K562 (cell line): ENCODE measurements around the gene ALG11. TPM values are rescaled to one million over a fixed set of nuclear protein-coding genes. Genes with fewer than 3 reads are reported as not detected.

Source experiments
- BRD4 ChIP-seq: fragments of 200-600 bp; sonication (generic); IDR thresholded peaks from 2 replicates; pipeline ENCODE4 v1.6.1; 2017; ENCODE audit warnings: inconsistent platforms
- GTF2F1 ChIP-seq: IDR thresholded peaks from 2 replicates; pipeline ENCODE4 v1.6.1; 2011; ENCODE audit warnings: low read depth, low read length, improper control_type of control experiment
- ILK ChIP-seq: fragments of 450-650 bp; IDR thresholded peaks from 2 replicates; pipeline ENCODE4 v1.6.1; 2016; ENCODE audit warnings: missing genetic modification characterization, low read depth, mild to moderate bottlenecking, missing compliant biosample characterization, moderate library complexity, borderline replicate concordance
- L3MBTL2 ChIP-seq: fragments of 450-650 bp; IDR thresholded peaks from 2 replicates; pipeline ENCODE4 v1.6.1; 2016; ENCODE audit warnings: mild to moderate bottlenecking, moderate library complexity
- ZNF143 ChIP-seq: sonication (generic); formaldehyde crosslinking; IDR thresholded peaks from 2 replicates; pipeline ENCODE4 v1.9.0; 2022; ENCODE audit warnings: mild to moderate bottlenecking, missing genetic modification reagents
- ZNF316 ChIP-seq: fragments of 450-650 bp; IDR thresholded peaks from 2 replicates; pipeline ENCODE4 v1.6.1; 2016
- ZNF77 ChIP-seq: fragments of 250-450 bp; sonication (Bioruptor Pico); IDR thresholded peaks from 2 replicates; pipeline ENCODE4 v1.5.0; 2020
- polyA plus RNA-seq, 8 experiments: library from polyadenylated mRNA; depleted of rRNA in 4 of 8; stranded (reverse) in 5 of 8; unstranded in 3 of 8; fragments of >200 nt; fragmentation: Nextera tagmentation in 2 of 8; fragmentation: Illumina TruSeq in 1 of 8; extraction: Ambion mirVana in 2 of 8; extraction: Trizol in 1 of 8; gene quantifications; 2 replicates each; pipeline versions ENCODE4 v1.2.1 to v1.2.3, GENCODE V29; 2011 to 2014; ENCODE audit warnings: inconsistent platforms in 1 of 8, missing spikeins in 1 of 8
- total RNA-seq, 7 experiments: library from RNA; depleted of rRNA in 6 of 7; stranded (reverse); fragments of >200 nt in 6 of 7; fragmentation: Illumina TruSeq in 2 of 7; extraction: Trizol in 2 of 7; gene quantifications; 2 replicates each; pipeline versions ENCODE4 v1.2.1 to v1.2.3, GENCODE V29; 2011 to 2021; ENCODE audit warnings: low replicate concordance in 1 of 7
- TF ChIP-seq, protein P1 (sequence below), 2 experiments: fragments of 450-650 bp; formaldehyde crosslinking in 1 of 2; IDR thresholded peaks; 2 replicates each; pipeline versions ENCODE4 v1.4.0 to v1.6.1; 2014 to 2020; ENCODE audit warnings: mild to moderate bottlenecking in 2 of 2, borderline replicate concordance in 1 of 2, low read depth in 1 of 2

Gene ALG11
- total and polyA plus RNA-seq, 9 of the 15 experiments (the other 6 are each of a cell fraction or from before 2014, with no cell fraction given) = 7.3 to 19.2 (median 16.3) TPM

DNA sequence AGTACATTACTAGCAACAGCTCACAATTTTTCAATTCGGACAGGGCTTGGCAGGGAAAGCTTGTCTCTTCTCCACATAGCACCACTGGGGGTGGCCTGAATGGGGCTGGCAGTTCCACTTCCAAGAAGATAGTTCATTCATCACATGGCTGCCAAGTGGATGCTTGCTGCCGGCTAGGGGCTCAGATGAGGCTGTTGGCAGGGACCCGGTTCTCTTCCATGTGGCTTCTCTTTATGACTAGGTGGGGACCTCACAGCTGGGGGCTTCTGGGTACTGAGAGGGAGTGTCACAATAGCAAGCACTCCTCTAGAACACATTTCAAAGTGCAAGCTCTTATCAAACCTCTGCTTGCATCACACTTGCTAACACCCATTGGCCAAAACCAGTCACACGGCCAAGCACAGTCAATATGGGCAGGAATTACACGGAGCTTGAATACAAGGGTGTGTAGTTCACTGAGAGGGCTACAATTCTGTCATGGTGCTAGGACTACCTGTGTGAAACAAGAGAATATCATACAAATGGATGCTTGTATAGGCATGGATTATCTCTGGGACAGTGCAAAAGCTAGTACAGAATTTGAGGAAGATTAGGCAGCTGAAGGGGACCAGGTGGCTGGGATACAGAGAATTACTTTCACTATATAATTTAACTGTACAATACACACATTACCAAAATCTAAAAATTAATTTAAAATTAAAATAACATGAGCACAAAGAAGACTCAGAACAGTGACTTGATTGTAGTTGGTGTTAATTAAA, 33.2 kb upstream of the ALG11 start (continued):
- no peak for TF ChIP-seq ZNF143 (CRISPR knock-in tag)
- no peak for TF ChIP-seq BRD4
- TF ChIP-seq GTF2F1 = no peak
- TF ChIP-seq L3MBTL2 = peak; percentile 61
- no peak for TF ChIP-seq ZNF77
- TF ChIP-seq, protein P1, sequence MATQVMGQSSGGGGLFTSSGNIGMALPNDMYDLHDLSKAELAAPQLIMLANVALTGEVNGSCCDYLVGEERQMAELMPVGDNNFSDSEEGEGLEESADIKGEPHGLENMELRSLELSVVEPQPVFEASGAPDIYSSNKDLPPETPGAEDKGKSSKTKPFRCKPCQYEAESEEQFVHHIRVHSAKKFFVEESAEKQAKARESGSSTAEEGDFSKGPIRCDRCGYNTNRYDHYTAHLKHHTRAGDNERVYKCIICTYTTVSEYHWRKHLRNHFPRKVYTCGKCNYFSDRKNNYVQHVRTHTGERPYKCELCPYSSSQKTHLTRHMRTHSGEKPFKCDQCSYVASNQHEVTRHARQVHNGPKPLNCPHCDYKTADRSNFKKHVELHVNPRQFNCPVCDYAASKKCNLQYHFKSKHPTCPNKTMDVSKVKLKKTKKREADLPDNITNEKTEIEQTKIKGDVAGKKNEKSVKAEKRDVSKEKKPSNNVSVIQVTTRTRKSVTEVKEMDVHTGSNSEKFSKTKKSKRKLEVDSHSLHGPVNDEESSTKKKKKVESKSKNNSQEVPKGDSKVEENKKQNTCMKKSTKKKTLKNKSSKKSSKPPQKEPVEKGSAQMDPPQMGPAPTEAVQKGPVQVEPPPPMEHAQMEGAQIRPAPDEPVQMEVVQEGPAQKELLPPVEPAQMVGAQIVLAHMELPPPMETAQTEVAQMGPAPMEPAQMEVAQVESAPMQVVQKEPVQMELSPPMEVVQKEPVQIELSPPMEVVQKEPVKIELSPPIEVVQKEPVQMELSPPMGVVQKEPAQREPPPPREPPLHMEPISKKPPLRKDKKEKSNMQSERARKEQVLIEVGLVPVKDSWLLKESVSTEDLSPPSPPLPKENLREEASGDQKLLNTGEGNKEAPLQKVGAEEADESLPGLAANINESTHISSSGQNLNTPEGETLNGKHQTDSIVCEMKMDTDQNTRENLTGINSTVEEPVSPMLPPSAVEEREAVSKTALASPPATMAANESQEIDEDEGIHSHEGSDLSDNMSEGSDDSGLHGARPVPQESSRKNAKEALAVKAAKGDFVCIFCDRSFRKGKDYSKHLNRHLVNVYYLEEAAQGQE (IDR thresholded peaks at IDR 0.05; ENCODE audit: borderline replicate concordance) = peak; percentile 19; the same call in 1 of the 2 replicates
- TF ChIP-seq, protein P1 (CRISPR knock-in tag; IDR thresholded peaks at IDR 0.05; ENCODE audit: low read depth) = no peak
- TF ChIP-seq ILK (tag) = no peak
- TF ChIP-seq ZNF316 = no peak
